T follicular helper cell (primary cell): ENCODE results near the gene SPRED2.

ENCODE experiments used
- DNase-seq: peaks from one replicate; pipeline ENCODE4 v3.0.0-alpha.2; 2020; ENCODE audit warnings: low read depth

SPRED2 gene

GRCh38 chr2:65386989-65387388 lies 45.4 kb downstream of the SPRED2 start:
- no peak for DNase-seq

DNA sequence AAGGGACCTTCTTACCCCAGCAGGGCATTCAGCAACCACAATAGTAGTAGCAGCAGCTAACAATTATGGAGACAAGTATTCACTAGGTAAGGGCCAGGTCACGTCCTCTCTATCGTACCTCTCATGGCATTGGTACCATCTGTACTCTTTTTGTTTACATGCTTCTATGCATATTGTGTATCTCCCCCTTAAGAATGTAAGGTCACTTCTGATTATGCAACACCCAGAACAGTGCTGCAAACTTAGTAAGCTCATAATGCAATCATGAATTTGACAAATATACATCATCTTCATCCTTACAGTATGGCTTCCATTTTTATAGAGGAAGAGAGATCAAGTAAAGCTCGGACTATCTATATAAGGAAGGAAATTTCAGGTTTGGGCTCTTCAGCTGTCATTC lies 46.1 kb downstream of the SPRED2 start:
- DNase-seq: no peak

GRCh38 chr2:65383541-65384488 lies 48.6 kb downstream of the SPRED2 start:
- no peak for DNase-seq

- DNase-seq: peak; percentile 27
Measured at GRCh38 chr2:65382776-65383357, 49.5 kb downstream of the SPRED2 start.

- DNase-seq: no peak
Measured at GRCh38 chr2:65382323-65382722, 50.1 kb downstream of the SPRED2 start.

GRCh38 chr2:65381607-65382051 lies 50.8 kb downstream of the SPRED2 start:
- DNase-seq: no peak

- no peak for DNase-seq
Measured at GRCh38 chr2:65380255-65380654, 52.1 kb downstream of the SPRED2 start.

GRCh38 chr2:65379721-65380171 lies 52.7 kb downstream of the SPRED2 start:
- DNase-seq: no peak

DNA sequence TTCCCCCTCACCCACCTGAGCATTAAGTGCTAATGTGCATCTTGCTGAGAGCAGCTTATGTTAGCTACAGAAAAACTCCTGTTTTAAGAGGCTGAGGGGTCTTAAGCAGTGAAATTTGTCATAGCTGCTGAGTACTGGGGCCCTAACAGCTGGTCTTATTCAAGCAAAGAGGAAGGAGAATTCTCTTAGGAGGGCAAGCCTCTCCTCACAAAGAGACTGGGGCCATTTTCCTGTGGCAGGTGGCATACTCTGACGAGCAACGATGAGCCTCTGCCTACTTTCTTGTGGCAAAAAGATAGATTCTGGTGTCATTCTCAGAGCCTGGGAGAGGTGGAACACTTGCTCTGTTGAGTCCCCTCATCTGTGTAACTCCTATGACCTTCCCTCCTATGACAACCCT lies 53.2 kb downstream of the SPRED2 start:
- no peak for DNase-seq

DNA sequence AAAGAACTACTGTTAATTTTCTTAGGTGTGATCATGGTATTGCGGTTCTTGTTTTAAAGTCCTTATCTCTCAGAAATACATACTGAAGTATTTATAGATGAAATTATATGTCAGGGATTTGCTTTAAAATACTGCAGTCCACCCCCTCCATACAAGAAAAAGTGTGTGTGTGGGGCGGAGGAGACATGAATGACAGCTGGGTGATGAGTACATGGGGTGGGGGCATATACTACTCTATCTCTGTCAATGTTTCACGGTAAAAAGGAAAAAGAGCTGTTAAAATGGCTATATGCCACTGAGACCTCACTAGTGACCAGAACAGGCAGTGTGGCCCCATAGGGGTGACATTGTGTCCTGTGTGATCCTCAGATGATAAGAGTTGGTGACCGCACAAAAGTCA lies 54.1 kb downstream of the SPRED2 start:
- DNase-seq: no peak

- DNase-seq: no peak
Measured at GRCh38 chr2:65377556-65378192, 54.7 kb downstream of the SPRED2 start.

- no peak for DNase-seq
Measured at GRCh38 chr2:65375723-65376122, 56.7 kb downstream of the SPRED2 start.

GRCh38 chr2:65374999-65375398 lies 57.4 kb downstream of the SPRED2 start:
- DNase-seq: no peak

- no peak for DNase-seq
Measured at GRCh38 chr2:65374575-65374974, 57.8 kb downstream of the SPRED2 start.

GRCh38 chr2:65373365-65373918 lies 59.0 kb downstream of the SPRED2 start:
- no peak for DNase-seq

DNA sequence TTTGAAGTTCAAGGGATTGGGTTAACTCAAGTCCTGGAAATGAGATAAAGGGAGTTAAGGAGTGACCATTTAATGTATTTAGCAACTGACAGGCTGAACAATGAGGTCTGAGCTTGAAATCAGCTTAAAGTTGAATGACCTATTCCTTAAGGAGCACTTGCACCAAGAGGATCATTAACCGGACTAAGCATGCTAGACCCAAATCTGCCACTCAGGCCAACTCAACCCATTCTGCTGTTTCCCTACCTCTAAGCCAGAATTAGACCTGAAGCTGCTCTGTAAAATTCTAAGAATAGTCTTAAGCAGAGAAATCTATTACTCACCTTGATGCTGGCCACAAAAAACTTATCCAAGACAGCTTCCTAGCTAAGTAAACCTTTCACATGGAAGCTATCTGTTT lies 59.8 kb downstream of the SPRED2 start:
- no peak for DNase-seq

DNA sequence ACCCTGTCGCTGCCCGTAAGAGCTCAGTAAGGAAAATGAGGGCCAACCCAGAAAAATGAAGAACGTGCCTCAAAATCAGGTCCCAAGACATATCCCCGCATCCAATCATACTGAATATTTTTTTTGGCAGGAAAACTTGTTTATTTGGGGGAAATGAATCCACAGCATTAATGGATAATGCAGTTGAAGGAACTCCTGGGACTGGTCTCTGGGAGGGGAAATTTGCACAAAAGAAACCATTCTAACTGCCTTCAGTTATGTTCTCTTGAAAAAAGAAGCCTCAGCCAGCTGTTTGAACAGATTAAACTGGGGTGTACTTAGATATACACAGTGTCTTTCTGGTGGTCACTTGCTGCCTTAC lies 61.3 kb downstream of the SPRED2 start:
- no peak for DNase-seq

DNA sequence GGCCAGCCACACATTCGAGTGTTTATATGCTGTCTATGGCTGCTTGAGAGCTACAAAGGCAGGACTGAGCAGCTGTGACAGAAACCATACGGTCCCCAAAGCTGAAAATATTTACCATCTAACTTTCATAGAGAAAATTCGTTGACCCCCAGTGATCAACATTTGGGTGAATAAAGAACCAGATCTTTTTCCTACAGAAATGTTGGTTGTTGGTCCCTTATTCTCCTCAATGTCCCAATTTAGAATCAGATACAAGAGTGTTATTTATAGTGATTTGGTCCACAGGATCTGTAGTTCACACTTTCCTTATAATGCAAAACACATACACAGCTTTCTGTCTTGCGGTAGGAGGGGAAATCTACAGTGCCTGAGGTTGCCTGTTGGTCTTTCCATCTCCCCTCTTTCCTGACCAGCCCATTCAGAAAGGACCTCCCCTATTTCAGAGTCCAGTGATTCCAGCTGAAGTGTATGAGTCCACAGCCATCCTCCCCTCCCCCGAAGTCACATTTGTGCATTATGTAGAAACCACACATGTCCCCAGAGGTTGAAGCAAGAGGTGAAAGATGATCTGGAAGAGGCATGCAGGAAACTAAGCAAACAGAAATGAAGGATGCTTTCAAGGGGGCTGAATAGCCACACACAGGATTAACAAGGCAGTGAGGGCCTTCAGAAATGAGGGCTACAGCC lies 61.9 kb downstream of the SPRED2 start:
- DNase-seq: no peak

DNA sequence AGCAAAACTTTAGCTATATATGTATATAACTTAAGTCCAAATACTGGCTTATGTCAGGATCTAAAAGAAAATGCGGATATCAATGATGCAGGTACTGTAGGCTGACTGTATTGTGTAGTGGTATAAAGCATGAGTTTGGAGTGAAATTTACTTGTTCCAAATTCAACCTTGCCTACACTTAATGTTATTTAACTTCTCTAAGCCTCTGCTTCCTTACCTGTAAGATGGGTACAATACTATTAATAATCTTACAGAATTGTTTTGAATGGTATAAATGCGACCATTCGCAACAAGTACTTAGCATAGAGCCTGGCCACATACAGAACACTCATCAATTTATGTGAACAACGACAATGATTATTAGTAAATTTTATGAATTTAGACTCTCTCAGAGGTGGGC lies 62.4 kb downstream of the SPRED2 start:
- DNase-seq: no peak

DNA sequence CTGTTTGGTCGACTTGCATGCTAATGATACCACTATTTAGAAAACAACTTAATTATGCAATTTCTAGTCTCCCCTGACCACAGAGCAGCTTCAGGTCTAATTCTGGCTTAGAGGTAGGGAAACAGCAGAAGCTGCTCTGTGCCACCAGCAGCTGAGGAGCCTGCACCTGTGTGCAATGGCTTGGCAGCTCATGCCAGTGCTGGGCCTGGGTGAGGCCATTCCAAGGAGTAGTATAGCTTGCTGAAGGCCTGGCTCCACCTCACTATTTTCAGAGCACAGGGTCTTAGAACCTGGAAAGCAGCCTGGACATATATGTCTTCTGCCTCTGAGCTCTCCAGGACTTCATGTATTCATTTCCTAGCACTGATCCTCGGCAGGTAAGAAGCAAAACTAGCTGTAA lies 62.8 kb downstream of the SPRED2 start:
- no peak for DNase-seq

DNA sequence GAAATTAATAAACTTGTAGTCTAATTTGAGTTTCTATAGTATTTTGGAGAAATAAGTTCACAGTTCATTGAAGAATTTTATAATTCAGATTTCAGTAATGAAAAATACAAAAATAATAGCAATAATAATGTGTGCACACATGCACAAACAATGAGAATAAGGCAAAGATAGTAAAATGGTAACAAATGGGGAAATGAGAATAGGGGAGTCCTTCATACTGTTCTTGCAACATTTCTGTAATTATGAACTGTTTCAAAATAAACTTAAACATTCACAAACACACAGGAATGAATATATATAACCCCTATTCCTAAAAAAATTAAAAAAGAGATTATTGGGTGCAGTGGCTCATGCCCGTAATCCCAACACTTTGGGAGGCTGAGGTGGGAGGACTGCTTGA lies 63.9 kb downstream of the SPRED2 start:
- no peak for DNase-seq

DNA sequence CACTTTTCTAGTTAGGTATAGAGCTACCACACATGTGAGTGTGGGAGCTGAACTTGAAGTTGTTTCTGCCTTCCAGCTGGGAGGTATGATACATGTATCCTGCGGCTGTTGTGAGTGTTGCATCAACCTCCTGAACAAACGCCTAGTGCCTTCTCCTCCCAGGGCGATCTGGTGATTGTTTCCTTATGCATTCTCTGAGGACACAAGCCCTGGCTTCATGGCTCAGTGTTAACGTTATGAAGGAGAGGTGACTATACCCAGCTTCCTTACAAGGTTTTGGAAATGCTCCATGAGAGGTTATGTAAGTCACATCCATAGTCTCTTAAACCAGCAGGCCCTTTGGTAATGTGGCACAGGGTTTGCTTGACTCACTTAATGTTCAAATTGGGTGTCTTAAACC lies 64.9 kb downstream of the SPRED2 start:
- no peak for DNase-seq
